Subcutaneous adipose tissue (tissue), 4 donors: ENCODE measurements around the gene CENPI. TPM values are rescaled to one million over a fixed set of nuclear protein-coding genes. Genes with fewer than 3 reads are reported as not detected.

Source experiments
- CTCF ChIP-seq: fragments of 450-650 bp; IDR thresholded peaks from one replicate; pipeline ENCODE4 v1.5.1; 2016; ENCODE audit warnings: low read depth, mild to moderate bottlenecking, control low read depth, antibody characterized with exemption, moderate library complexity
- total RNA-seq, 4 donors: library from RNA; depleted of rRNA; stranded (reverse); fragments of >200 nt; gene quantifications; one replicate each; pipeline ENCODE4 v1.1.0, GENCODE V29; 2016

CENPI gene
- total RNA-seq, 4 donors from 2014 or later: 1.1 to 2.4 (median 1.4) TPM

DNA sequence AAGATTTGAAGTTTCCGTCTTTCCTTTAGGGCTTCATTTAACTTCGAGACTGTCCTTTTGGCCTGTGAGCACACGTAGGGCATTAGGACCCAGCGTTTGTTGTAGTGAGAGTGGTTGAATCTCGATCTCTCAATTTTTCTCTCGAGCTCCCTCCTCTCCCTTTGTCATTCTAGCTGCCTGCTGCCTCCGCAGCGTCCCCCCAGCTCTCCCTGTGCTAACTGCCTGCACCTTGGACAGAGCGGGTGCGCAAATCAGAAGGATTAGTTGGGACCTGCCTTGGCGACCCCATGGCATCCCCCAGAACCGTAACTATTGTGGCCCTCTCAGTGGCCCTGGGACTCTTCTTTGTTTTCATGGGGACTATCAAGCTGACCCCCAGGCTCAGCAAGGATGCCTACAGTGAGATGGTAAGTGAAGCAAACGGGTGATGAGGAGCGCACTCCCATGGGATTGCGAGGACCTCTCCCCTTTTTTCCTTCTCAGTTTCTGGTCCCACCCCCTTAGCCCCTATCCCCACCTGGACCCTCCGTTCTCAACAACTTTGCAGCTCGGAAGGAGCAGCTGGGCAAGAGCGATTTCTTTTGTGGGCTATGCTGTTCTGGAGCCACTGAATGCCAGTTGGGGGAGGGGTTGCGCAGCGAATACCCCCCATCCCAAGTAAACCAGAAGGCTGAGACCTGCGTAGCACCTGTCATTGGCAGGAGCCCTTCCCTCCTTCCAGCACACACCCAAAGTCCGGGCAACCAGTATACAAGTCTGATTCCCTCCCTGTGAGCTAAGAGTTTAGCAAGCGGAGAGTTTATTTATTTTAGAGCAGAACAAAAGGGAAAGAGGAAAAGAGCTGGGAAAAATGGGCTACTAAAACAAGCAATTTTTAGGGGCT, 19.0 kb upstream of the CENPI start, which contains the start of gene TMEM35A:
Gene TMEM35A (plus strand): TSS at position 164 of the 883 bp plus-strand sequence. CDS start 124 bp downstream, at position 288.
- TF ChIP-seq CTCF: no peak

GRCh38 chrX:101079736-101080270, 18.2 kb upstream of the CENPI start:
- no peak for TF ChIP-seq CTCF

- TF ChIP-seq CTCF: no peak
These were observed 17.5 kb upstream of the CENPI start for GRCh38 chrX:101080326-101081124.

DNA sequence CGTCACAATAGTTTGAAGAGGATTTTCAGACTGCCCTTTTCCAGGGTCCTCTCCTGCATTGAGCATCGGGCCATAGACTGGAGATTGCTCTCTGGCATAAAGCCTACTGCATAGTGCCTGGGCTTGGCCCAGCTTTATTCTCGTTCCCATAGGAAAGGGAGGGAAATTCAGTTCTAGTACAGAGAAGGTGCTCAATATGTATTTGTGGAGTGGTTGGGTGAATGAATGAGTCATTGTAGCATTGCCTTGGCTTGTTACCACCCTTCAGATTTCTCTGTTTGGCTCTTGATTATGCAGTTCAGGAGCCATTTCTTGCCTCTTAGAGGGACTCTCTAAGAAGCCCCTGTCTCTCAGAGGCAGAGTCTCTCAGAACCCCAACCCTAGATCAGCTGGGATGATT, 16.8 kb upstream of the CENPI start:
- no peak for TF ChIP-seq CTCF

DNA sequence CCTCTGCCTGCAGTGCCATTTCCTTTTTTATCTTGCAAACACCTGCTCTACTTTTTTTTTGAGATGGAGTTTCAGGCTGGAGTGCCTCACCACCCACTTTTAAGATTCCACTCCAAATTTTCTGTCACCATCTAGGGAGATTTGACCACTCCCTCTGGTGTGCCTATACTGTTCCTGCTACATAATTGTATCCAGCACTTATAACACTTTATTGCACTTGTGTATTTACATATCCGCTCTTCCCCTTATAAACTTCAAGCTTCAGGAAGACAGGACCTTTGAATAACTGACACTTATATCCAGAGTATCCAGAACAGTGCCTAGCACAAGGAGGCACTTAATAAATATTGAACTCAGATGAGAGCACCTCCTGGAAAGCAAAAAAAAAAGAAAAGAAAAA, 6.2 kb upstream of the CENPI start:
- no peak for TF ChIP-seq CTCF

DNA sequence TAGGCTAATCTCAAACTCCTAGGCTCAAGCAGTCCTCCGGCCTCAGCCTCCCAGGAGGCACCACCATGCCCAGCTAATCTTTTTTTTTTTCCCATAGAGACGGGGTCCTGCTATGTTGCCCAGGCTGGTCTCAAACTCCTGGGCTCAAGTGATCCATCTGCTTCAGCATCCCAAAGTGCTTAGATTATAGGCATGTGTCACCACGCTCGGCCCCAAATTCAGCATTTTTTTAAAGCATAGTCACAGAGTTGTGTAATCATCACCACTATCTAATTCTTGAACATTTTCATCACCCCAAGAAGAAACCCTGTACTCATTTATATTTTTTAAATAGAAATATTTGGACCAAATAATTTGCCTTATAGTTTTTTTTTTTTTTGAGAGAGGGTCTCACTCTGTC, 10.3 kb downstream of the CENPI start:
- no peak for TF ChIP-seq CTCF

DNA sequence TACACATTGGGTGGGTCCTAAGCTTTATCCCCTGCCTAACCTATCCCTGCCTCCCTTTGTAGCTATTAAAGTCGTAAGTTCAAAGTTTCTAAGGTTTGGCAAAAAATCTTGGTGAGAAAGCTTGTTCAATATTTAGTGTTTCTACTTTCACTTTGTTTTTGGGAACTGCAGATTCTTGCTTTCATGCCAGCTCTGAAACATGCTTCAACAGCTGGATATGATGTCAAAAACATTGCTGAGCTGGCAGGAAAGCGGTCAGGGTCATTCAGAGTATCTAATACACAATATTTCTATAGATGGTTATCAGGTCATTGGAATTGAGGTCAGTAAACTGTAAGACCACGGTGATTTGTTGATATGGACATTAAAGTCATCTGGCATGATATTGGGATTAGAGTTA, 19.7 kb downstream of the CENPI start:
- no peak for TF ChIP-seq CTCF
